GM12878 (cell line): Measurements from ENCODE around the gene IGLL5.

Experiments
- CTCF ChIP-seq, 3 experiments: IDR thresholded peaks in 2 of 3; conservative IDR thresholded peaks in 1 of 3; 2 replicates each; pipeline ENCODE4 v1.5.1; 2011; ENCODE audit warnings: low read depth in 3 of 3, low read length in 3 of 3, mild to moderate bottlenecking in 3 of 3, control low read depth in 2 of 3, moderate library complexity in 2 of 3, inconsistent platforms in 1 of 3, mixed read lengths in 1 of 3; ENCODE audit not compliant: control insufficient read depth in 2 of 3, insufficient read depth in 1 of 3; ENCODE audit errors: extremely low read depth in 1 of 3
- JUND ChIP-seq: IDR thresholded peaks from 2 replicates; pipeline ENCODE4 v1.6.1; 2012; ENCODE audit warnings: low read depth, mild to moderate bottlenecking, low read length, improper control_type of control experiment, moderate library complexity
- MAX ChIP-seq: IDR thresholded peaks from 2 replicates; pipeline ENCODE4 v1.6.1; 2012; ENCODE audit warnings: low read depth, low read length, improper control_type of control experiment
- TAF1 ChIP-seq: IDR thresholded peaks from 2 replicates; pipeline ENCODE4 v1.6.1; 2011; ENCODE audit warnings: mild to moderate bottlenecking, low read depth, low read length, borderline replicate concordance

- no peak for TF ChIP-seq MAX
- TF ChIP-seq JUND: no peak
- no peak for TF ChIP-seq CTCF (IDR thresholded peaks at IDR 0.05 in 2 of 3, conservative IDR thresholded peaks at IDR 0.05 in 1 of 3; ENCODE audit: control insufficient read depth in 2 of 3, extremely low read depth in 1 of 3, insufficient read depth in 1 of 3, low read depth in 3 of 3, low read length in 3 of 3)
- TF ChIP-seq TAF1: no peak
These were observed 53.5 kb downstream of the IGLL5 start for GRCh38 chr22:22940961-22941605.
